ENCODE measurements around the gene CEP112. TPM values are rescaled to one million over a fixed set of nuclear protein-coding genes. Genes with fewer than 3 reads are reported as not detected.
"Not testable (repeated sequence)": the region's sequence is repeated elsewhere in the genome, so short reads cannot be mapped to it uniquely, and the experiment has no call there.

CEP112 gene
- total RNA-seq, 1 donor from 2014 or later, result 18.6 TPM

- no peak for DNase-seq (ENCODE audit: low spot score)
Measured at GRCh38 chr17:65783845-65784334, 408.0 kb downstream of the CEP112 start.

GRCh38 chr17:65782104-65782706 lies 409.7 kb downstream of the CEP112 start:
- not testable (repeated sequence) for DNase-seq (ENCODE audit: low spot score)

GRCh38 chr17:65780111-65780510 lies 411.8 kb downstream of the CEP112 start:
- DNase-seq (ENCODE audit: low spot score), result no peak

GRCh38 chr17:65776890-65777289 lies 415.0 kb downstream of the CEP112 start:
- no peak for DNase-seq (ENCODE audit: low spot score)

- no peak for DNase-seq (ENCODE audit: low spot score)
Measured at GRCh38 chr17:65774787-65775186, 417.1 kb downstream of the CEP112 start.

- DNase-seq (ENCODE audit: low spot score), result no peak
Measured at GRCh38 chr17:65772989-65773388, 418.9 kb downstream of the CEP112 start.

- DNase-seq (ENCODE audit: low spot score), result no peak
Measured at GRCh38 chr17:65771704-65772103, 420.2 kb downstream of the CEP112 start.

- no peak for DNase-seq (ENCODE audit: low spot score)
Measured at GRCh38 chr17:65763786-65764185, 428.1 kb downstream of the CEP112 start.

GRCh38 chr17:65762973-65763372 lies 429.0 kb downstream of the CEP112 start:
- DNase-seq (ENCODE audit: low spot score), result no peak

- DNase-seq (ENCODE audit: low spot score), result no peak
Measured at GRCh38 chr17:65759532-65759931, 432.4 kb downstream of the CEP112 start.

- no peak for DNase-seq (ENCODE audit: low spot score)
Measured at GRCh38 chr17:65756760-65757159, 435.2 kb downstream of the CEP112 start.

- no peak for DNase-seq (ENCODE audit: low spot score)
Measured at GRCh38 chr17:65755799-65756198, 436.1 kb downstream of the CEP112 start.

GRCh38 chr17:65754630-65755029 lies 437.3 kb downstream of the CEP112 start:
- DNase-seq (ENCODE audit: low spot score), result no peak

- DNase-seq (ENCODE audit: low spot score), result no peak
Measured at GRCh38 chr17:65754081-65754480, 437.9 kb downstream of the CEP112 start.

GRCh38 chr17:65753348-65753747 lies 438.6 kb downstream of the CEP112 start:
- DNase-seq (ENCODE audit: low spot score), result no peak

- no peak for DNase-seq (ENCODE audit: low spot score)
Measured at GRCh38 chr17:65751263-65751662, 440.7 kb downstream of the CEP112 start.

GRCh38 chr17:65750631-65751115 lies 441.3 kb downstream of the CEP112 start:
- DNase-seq (ENCODE audit: low spot score), result peak; percentile 85

GRCh38 chr17:65750166-65750565 lies 441.8 kb downstream of the CEP112 start:
- no peak for DNase-seq (ENCODE audit: low spot score)

- DNase-seq (ENCODE audit: low spot score), result no peak
Measured at GRCh38 chr17:65749479-65749878, 442.5 kb downstream of the CEP112 start.

GRCh38 chr17:65745241-65745640 lies 446.7 kb downstream of the CEP112 start:
- DNase-seq (ENCODE audit: low spot score), result no peak

GRCh38 chr17:65743308-65743655 lies 448.7 kb downstream of the CEP112 start:
- no peak for DNase-seq (ENCODE audit: low spot score)

GRCh38 chr17:65742403-65743307 lies 449.3 kb downstream of the CEP112 start:
- no peak for DNase-seq (ENCODE audit: low spot score)

GRCh38 chr17:65741710-65742109 lies 450.2 kb downstream of the CEP112 start:
- no peak for DNase-seq (ENCODE audit: low spot score)
